Measurements from ENCODE around the gene SCEL. TPM values are rescaled to one million over a fixed set of nuclear protein-coding genes. Genes with fewer than 3 reads are reported as not detected.

SCEL gene
- total and polyA plus RNA-seq, 2 of the 8 experiments (the other 6 are each of a cell fraction or from before 2014, with no cell fraction given), result not detected

DNA sequence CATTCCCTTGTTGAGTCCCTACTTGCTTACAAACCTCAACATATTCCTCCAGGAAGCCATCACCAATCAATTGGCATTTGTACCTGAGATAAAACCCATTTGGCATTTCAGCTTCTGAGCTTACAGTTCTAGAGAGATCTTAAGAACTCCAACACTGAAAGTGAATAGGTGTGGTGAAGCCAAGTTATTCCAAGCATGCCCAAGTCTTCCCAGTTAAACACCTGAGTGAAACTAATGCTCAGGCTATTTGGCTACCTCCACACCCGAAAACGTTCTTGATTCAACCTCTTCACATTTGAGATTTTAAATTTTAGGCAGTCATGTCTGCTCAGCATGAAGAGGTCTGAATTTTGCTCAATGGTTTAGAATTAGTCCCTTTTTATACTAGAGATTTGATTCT is 2.5 kb upstream of the SCEL start (continued):
- TF ChIP-seq GABPA (IDR thresholded peaks at IDR 0.05; ENCODE audit: borderline replicate concordance, insufficient read depth, low read length) (no peak), CHD2 (IDR thresholded peaks at IDR 0.05; ENCODE audit: low read length) (no peak)
